GM23338 (cell line): Measurements from ENCODE around the gene MYO7B. TPM values are rescaled to one million over a fixed set of nuclear protein-coding genes. Genes with fewer than 3 reads are reported as not detected.

Experiments
- ATAC-seq: fragments of 200-7000 bp; cut with Tn5 transposase; 3 replicates; pipeline ENCODE4 v1.9.1; 2020
- DNase-seq: peaks from one replicate; pipeline ENCODE4 v3.0.0-alpha.2; 2015; ENCODE audit warnings: low spot score
- H2AFZ ChIP-seq: fragments of 200-600 bp; sonication (generic); 2 replicates; pipeline ENCODE4 v1.8.0; 2016; ENCODE audit warnings: antibody characterized with exemption, mild to moderate bottlenecking, moderate library complexity
- H3F3A ChIP-seq: fragments of 200-600 bp; sonication (generic); replicated peaks from 2 replicates; pipeline ENCODE4 v1.8.0; 2017; ENCODE audit warnings: antibody characterized with exemption, mixed run types, low read depth
- H3K27ac ChIP-seq: fragments of 200-600 bp; sonication (generic); 2 replicates; pipeline ENCODE4 v1.6.1; 2016; ENCODE audit warnings: low read depth
- H3K27me3 ChIP-seq: fragments of 200-600 bp; sonication (generic); 2 replicates; pipeline ENCODE4 v1.8.0; 2016; ENCODE audit warnings: mild to moderate bottlenecking, mixed run types, moderate library complexity; ENCODE audit not compliant: insufficient read depth
- H3K36me3 ChIP-seq: fragments of 200-600 bp; sonication (generic); 2 replicates; pipeline ENCODE4 v1.8.0; 2016; ENCODE audit warnings: mild to moderate bottlenecking; ENCODE audit not compliant: insufficient read depth
- H3K4me1 ChIP-seq: fragments of 200-600 bp; sonication (generic); 2 replicates; pipeline ENCODE4 v1.8.0; 2016; ENCODE audit warnings: mild to moderate bottlenecking, moderate library complexity; ENCODE audit not compliant: insufficient read depth
- H3K4me2 ChIP-seq: fragments of 200-600 bp; sonication (generic); 2 replicates; pipeline ENCODE4 v1.7.1; 2017; ENCODE audit warnings: mixed run types
- H3K4me3 ChIP-seq: fragments of 200-600 bp; sonication (generic); 2 replicates; pipeline ENCODE4 v1.6.1; 2016; ENCODE audit warnings: mixed run types
- H3K79me2 ChIP-seq: fragments of 200-600 bp; sonication (generic); replicated peaks from 2 replicates; pipeline ENCODE4 v1.8.0; 2017; ENCODE audit warnings: mild to moderate bottlenecking; ENCODE audit not compliant: insufficient read depth
- H3K9me2 ChIP-seq: fragments of 200-600 bp; sonication (generic); 2 replicates; pipeline ENCODE4 v1.8.0; 2017; ENCODE audit not compliant: insufficient read depth
- H4K20me1 ChIP-seq: fragments of 200-600 bp; sonication (generic); replicated peaks from 2 replicates; pipeline ENCODE4 v1.8.0; 2017; ENCODE audit warnings: mild to moderate bottlenecking; ENCODE audit not compliant: insufficient read depth
- H3K27ac Mint-ChIP-seq: 2 replicates; pipeline ENCODE4 v1.8.0; 2020; ENCODE audit warnings: inconsistent platforms, mild to moderate bottlenecking, moderate library complexity, mixed read lengths
- H3K27me3 Mint-ChIP-seq: 3 replicates; pipeline ENCODE4 v1.8.0; 2022; ENCODE audit warnings: low read depth, mild to moderate bottlenecking, moderate library complexity, mixed read lengths, inconsistent platforms; ENCODE audit not compliant: insufficient read depth, poor library complexity
- H3K36me3 Mint-ChIP-seq: 3 replicates; pipeline ENCODE4 v1.8.0; 2021; ENCODE audit warnings: low read depth, mild to moderate bottlenecking, inconsistent platforms, moderate library complexity, mixed read lengths
- H3K4me1 Mint-ChIP-seq: 3 replicates; pipeline ENCODE4 v1.8.0; 2020; ENCODE audit warnings: mild to moderate bottlenecking, inconsistent platforms, mixed read lengths
- H3K4me3 Mint-ChIP-seq: 3 replicates; pipeline ENCODE4 v1.8.0; 2021; ENCODE audit warnings: moderate library complexity, mild to moderate bottlenecking, inconsistent platforms, mixed read lengths
- H3K9me3 Mint-ChIP-seq: 3 replicates; pipeline ENCODE4 v1.8.0; 2020; ENCODE audit warnings: moderate library complexity, mild to moderate bottlenecking, inconsistent platforms, mixed read lengths
- EZH2 ChIP-seq: fragments of 200-600 bp; sonication (generic); IDR thresholded peaks from one replicate; pipeline ENCODE4 v1.8.0; 2017; ENCODE audit warnings: antibody characterized with exemption, mild to moderate bottlenecking, low read depth; ENCODE audit not compliant: unreplicated experiment
- EZH2phosphoT487 ChIP-seq: fragments of 200-600 bp; sonication (generic); IDR thresholded peaks from one replicate; pipeline ENCODE4 v1.8.1; 2018; ENCODE audit warnings: antibody characterized with exemption; ENCODE audit not compliant: unreplicated experiment
- NANOG ChIP-seq: IDR thresholded peaks from 2 replicates; pipeline ENCODE4 v1.6.1; 2016; ENCODE audit warnings: antibody characterized with exemption, borderline replicate concordance
- POLR2AphosphoS5 ChIP-seq: IDR thresholded peaks from 2 replicates; pipeline ENCODE4 v1.6.1; 2016; ENCODE audit warnings: antibody characterized with exemption, low read depth
- STAT1 ChIP-seq: IDR thresholded peaks from one replicate; pipeline ENCODE4 v1.6.1; 2016; ENCODE audit warnings: antibody characterized with exemption; ENCODE audit not compliant: unreplicated experiment
- ZNF114 ChIP-seq: fragments of 250-450 bp; sonication (Bioruptor Pico); IDR thresholded peaks from 2 replicates; pipeline ENCODE4 v1.5.0; 2020; ENCODE audit warnings: mild to moderate bottlenecking, moderate library complexity
- ZNF331 ChIP-seq: fragments of 250-450 bp; sonication (Bioruptor Pico); IDR thresholded peaks from 2 replicates; pipeline ENCODE4 v1.5.0; 2020; ENCODE audit warnings: low read depth, mild to moderate bottlenecking, moderate library complexity
- polyA plus RNA-seq: library from polyadenylated mRNA; unstranded; fragments of >200 nt; fragmentation: Nextera tagmentation; extraction: Ambion mirVana; gene quantifications from 2 replicates; pipeline ENCODE4 v1.2.1, GENCODE V29; 2016
- total RNA-seq: library from RNA; depleted of rRNA; stranded (reverse); fragments of >200 nt; shearing (Covaris generic); gene quantifications from 2 replicates; pipeline ENCODE4 v1.2.3, GENCODE V29; 2014
- TF ChIP-seq, protein P1 (sequence below), 2 experiments: fragments of 200-600 bp in 1 of 2; sonication (generic) in 1 of 2; conservative IDR thresholded peaks; 2 replicates each; pipeline versions ENCODE4 v1.5.1 to v1.6.1; 2016 to 2017; ENCODE audit warnings: antibody characterized with exemption in 2 of 2, low read depth in 2 of 2, mild to moderate bottlenecking in 2 of 2, moderate library complexity in 1 of 2
- TF ChIP-seq, protein P2 (sequence below): IDR thresholded peaks from one replicate; pipeline ENCODE4 v1.6.1; 2018; ENCODE audit warnings: antibody characterized with exemption; ENCODE audit not compliant: unreplicated experiment

MYO7B gene
- total and polyA plus RNA-seq, 2 experiments from 2014 or later = not detected

GRCh38 chr2:127565261-127566138 is 30.0 kb downstream of the MYO7B start:
- Histone ChIP-seq H2AFZ (no peak overlapping the region), H3K4me2 (no peak overlapping the region), H3K9me2 (no peaks in the 10 kb centered on the region), H3K4me1 (no peaks in the 10 kb centered on the region; the same call in 1 of the 2 replicates), H3K27me3 (no peaks in the 10 kb centered on the region), H3K36me3 (no peaks in the 10 kb centered on the region), H3F3A (no peaks in the 10 kb centered on the region), H3K4me3 (no peak overlapping the region), H3K27ac (no peak overlapping the region), H4K20me1 (no peaks in the 10 kb centered on the region), H3K79me2 (no peaks in the 10 kb centered on the region)
- H3K27me3 Mint-ChIP-seq = peaks cover 8% of the 10 kb centered on the region
- no peak for DNase-seq
- no peak for TF ChIP-seq STAT1
- no peak for TF ChIP-seq EZH2phosphoT487
- TF ChIP-seq ZNF331 (CRISPR knock-in tag) = no peak
- TF ChIP-seq, protein P1, sequence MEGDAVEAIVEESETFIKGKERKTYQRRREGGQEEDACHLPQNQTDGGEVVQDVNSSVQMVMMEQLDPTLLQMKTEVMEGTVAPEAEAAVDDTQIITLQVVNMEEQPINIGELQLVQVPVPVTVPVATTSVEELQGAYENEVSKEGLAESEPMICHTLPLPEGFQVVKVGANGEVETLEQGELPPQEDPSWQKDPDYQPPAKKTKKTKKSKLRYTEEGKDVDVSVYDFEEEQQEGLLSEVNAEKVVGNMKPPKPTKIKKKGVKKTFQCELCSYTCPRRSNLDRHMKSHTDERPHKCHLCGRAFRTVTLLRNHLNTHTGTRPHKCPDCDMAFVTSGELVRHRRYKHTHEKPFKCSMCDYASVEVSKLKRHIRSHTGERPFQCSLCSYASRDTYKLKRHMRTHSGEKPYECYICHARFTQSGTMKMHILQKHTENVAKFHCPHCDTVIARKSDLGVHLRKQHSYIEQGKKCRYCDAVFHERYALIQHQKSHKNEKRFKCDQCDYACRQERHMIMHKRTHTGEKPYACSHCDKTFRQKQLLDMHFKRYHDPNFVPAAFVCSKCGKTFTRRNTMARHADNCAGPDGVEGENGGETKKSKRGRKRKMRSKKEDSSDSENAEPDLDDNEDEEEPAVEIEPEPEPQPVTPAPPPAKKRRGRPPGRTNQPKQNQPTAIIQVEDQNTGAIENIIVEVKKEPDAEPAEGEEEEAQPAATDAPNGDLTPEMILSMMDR (conservative IDR thresholded peaks at IDR 0.05; ENCODE audit: low read depth in 2 of 2) = no peak
- no peak for TF ChIP-seq POLR2AphosphoS5
- TF ChIP-seq NANOG = no peak
- ATAC-seq = no peak
- no peak overlapping the region for H3K4me3 Mint-ChIP-seq
- peaks cover 6% of the 10 kb centered on the region for H3K4me1 Mint-ChIP-seq
- H3K36me3 Mint-ChIP-seq = no peaks in the 10 kb centered on the region
- H3K9me3 Mint-ChIP-seq = no peaks in the 10 kb centered on the region; the same call in 2 of the 3 replicates
- no peak overlapping the region for H3K27ac Mint-ChIP-seq

- no peak overlapping the region for H3K4me3 Mint-ChIP-seq
- H3K4me3 ChIP-seq = no peak overlapping the region
- no peaks in the 10 kb centered on the region for H4K20me1 ChIP-seq
- H3K27me3 ChIP-seq = no peaks in the 10 kb centered on the region
- no peaks in the 10 kb centered on the region for H3F3A ChIP-seq
- no peak overlapping the region for H3K27ac Mint-ChIP-seq
- H3K36me3 ChIP-seq = no peaks in the 10 kb centered on the region
- ATAC-seq (no peak), DNase-seq (no peak)
- no peak overlapping the region for H3K27ac ChIP-seq
- no peaks in the 10 kb centered on the region for H3K79me2 ChIP-seq
- no peak overlapping the region for H3K4me2 ChIP-seq
- no peak for TF ChIP-seq ZNF114 (CRISPR knock-in tag)
- TF ChIP-seq EZH2 = no peak
- TF ChIP-seq ZNF331 (CRISPR knock-in tag) = no peak
- TF ChIP-seq, protein P2, sequence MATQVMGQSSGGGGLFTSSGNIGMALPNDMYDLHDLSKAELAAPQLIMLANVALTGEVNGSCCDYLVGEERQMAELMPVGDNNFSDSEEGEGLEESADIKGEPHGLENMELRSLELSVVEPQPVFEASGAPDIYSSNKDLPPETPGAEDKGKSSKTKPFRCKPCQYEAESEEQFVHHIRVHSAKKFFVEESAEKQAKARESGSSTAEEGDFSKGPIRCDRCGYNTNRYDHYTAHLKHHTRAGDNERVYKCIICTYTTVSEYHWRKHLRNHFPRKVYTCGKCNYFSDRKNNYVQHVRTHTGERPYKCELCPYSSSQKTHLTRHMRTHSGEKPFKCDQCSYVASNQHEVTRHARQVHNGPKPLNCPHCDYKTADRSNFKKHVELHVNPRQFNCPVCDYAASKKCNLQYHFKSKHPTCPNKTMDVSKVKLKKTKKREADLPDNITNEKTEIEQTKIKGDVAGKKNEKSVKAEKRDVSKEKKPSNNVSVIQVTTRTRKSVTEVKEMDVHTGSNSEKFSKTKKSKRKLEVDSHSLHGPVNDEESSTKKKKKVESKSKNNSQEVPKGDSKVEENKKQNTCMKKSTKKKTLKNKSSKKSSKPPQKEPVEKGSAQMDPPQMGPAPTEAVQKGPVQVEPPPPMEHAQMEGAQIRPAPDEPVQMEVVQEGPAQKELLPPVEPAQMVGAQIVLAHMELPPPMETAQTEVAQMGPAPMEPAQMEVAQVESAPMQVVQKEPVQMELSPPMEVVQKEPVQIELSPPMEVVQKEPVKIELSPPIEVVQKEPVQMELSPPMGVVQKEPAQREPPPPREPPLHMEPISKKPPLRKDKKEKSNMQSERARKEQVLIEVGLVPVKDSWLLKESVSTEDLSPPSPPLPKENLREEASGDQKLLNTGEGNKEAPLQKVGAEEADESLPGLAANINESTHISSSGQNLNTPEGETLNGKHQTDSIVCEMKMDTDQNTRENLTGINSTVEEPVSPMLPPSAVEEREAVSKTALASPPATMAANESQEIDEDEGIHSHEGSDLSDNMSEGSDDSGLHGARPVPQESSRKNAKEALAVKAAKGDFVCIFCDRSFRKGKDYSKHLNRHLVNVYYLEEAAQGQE = no peak
- no peak for TF ChIP-seq STAT1
- peaks cover 10% of the 10 kb centered on the region for H3K4me1 Mint-ChIP-seq
- peaks cover 8% of the 10 kb centered on the region for H3K27me3 Mint-ChIP-seq
- H3K36me3 Mint-ChIP-seq = no peaks in the 10 kb centered on the region
- no peaks in the 10 kb centered on the region for H3K9me2 ChIP-seq
- no peaks in the 10 kb centered on the region; the same call in 1 of the 2 replicates for H3K4me1 ChIP-seq
- H3K9me3 Mint-ChIP-seq = no peaks in the 10 kb centered on the region; the same call in 2 of the 3 replicates
- no peak overlapping the region for H2AFZ ChIP-seq
Observed at GRCh38 chr2:127566139-127566417, 30.6 kb downstream of the MYO7B start.
